Measurements from ENCODE around the gene MMP23B.

Gene MMP23B

DNA sequence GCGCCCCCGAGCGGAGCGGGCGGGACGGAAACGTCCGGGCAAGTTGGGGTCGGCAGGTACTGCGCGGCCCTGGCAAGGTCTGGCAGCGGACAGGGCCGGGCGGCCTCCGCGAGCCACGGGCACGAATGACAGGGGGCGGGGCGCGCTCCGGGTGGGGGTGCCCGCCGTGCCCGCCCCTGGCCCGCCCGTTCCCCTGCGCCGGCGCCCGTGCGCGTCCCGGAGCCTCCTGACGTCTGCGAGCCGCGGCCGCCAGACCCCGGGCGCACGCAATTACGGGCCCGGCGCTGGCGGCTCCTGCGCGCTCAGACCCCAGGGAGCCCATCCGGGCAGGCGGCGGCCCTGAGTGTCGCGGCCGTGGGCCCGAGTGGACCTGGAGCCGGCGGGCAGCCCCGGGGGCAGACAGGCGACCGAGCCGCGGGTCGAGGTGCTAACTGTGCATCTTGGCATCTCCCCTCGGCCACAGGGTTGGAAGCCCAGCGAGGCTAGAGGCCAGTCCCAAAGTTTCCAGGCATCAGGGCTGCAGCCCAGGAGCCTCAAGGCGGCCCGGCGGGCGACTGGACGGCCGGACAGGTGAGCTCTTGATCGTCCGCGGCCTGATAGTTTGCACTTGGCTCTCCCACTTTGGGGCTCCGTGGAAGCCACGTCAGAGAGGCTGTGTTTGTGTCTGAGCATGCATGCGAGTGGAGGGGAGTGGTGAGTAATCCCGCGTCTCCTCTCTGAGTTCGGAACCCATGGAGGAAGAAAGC lies 15.8 kb upstream of the MMP23B start:
- TF ChIP-seq POLR2A (IDR thresholded peaks at IDR 0.05; ENCODE audit: low read depth, low read length) (no peak), POLR2AphosphoS5 (IDR thresholded peaks at IDR 0.05; ENCODE audit: low read depth, low read length) (no peak), TAF1 (IDR thresholded peaks at IDR 0.05; ENCODE audit: borderline replicate concordance, low read depth, low read length) (no peak)
- FAIRE-seq, result no peak
- no peak for DNase-seq (ENCODE audit: insufficient read length)

DNA sequence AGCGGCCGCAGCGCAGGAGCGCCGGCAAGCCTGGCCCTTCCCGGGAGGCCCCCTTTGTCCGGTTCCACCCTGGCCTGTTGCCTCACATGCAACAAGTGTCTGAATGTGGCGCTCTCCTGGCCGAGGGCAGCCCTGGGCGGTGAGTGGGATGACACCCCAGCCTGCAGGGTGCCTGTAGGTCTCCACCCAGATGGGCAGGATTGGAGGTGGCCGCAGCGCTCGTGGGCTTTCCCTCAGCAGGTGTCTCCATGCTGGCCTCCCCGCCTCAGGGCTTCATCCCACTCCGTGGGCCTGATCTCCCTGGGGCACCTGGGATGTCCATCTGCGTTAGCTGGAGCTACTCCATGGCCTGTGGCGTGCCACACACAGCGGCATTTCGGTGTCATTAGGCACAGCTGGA lies 15.1 kb upstream of the MMP23B start:
- no peak for DNase-seq (ENCODE audit: insufficient read length)
- no peak for FAIRE-seq

DNA sequence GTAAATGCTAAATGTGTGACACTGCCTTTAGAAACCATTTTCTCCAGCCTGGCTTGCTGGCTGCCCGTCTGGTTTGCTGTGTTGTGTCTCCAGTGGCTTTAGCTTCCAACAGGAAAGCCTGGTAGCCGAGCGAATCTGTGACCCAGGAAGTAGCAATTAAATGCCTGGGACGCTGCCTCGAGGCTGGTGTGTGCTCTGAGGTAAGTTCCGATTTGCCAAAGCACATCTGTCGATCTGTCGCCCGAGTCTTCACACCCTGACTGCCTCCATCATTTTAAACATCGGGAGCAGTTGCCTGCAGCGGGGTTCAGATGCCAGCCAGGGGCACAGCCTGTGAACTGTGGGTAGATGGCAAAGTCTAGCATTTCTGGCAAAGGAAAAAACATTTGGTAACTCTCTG lies 14.5 kb upstream of the MMP23B start:
- FAIRE-seq (no peak), DNase-seq (ENCODE audit: insufficient read length) (no peak)
- no peak for TF ChIP-seq POLR2AphosphoS5 (IDR thresholded peaks at IDR 0.05; ENCODE audit: low read depth, low read length)
- TF ChIP-seq POLR2A (IDR thresholded peaks at IDR 0.05; ENCODE audit: low read depth, low read length), result no peak
- TF ChIP-seq TAF1 (IDR thresholded peaks at IDR 0.05; ENCODE audit: borderline replicate concordance, low read depth, low read length), result no peak

More for the DNA sequence above, 15.1 kb upstream of the MMP23B start:
- TF ChIP-seq POLR2AphosphoS5 (IDR thresholded peaks at IDR 0.05; ENCODE audit: low read depth, low read length) (no peak), POLR2A (IDR thresholded peaks at IDR 0.05; ENCODE audit: low read depth, low read length) (no peak), TAF1 (IDR thresholded peaks at IDR 0.05; ENCODE audit: borderline replicate concordance, low read depth, low read length) (no peak)

DNA sequence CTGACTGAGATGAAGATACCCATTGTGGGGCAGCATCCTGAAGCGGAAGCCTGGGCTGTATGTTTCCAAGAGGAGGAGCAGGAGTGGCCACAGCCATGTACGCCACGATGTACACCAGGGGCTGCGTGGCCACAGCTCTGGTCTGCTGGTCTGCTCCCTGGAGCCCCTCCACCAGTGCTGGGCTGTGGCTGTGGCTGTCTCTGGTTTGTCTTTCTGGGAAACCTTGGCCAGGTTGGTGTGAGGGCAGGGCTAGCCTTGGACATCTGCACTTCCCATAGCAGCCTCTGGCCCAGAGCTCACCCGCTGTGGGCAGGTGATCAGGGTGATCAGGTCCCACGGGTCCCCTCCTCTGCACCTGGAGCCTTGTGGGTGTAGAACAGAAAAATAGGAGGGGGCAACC lies 14.0 kb upstream of the MMP23B start:
- FAIRE-seq, result no peak
- no peak for DNase-seq (ENCODE audit: insufficient read length)
- TF ChIP-seq POLR2A (IDR thresholded peaks at IDR 0.05; ENCODE audit: low read depth, low read length) (no peak), TAF1 (IDR thresholded peaks at IDR 0.05; ENCODE audit: borderline replicate concordance, low read depth, low read length) (no peak), POLR2AphosphoS5 (IDR thresholded peaks at IDR 0.05; ENCODE audit: low read depth, low read length) (no peak)

DNA sequence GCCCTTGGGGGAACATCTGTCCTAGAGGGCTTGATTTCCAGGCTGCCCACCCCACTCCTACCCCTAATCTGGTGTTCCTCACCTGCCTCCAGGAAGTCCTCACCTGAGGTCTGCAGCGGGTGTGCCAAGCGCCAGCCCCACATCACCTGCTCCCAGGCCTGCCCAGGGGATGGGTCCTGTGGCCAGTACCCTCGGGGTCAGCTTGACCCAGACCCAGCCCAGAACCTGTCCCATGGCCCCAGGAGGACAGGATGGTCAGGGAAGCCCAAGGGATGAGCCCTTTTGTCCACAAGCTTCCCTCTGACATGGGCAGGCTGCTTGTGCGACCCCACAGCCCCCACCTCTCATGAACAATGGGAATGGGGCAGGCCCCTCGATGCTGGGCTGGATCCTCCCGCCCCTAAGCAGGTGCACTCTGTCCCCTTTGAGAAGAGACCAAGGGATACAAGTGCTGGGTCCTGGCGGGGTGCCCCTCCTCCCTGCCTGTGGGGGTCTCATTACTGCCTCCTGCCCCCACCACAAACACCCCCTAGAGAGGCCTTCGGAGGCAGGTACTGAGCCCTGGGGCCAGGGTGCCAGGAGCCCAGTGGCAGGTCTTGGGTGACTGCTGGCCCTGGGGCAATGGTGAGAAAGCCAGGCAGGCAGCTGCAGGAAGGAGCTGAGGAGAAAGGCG lies 13.4 kb upstream of the MMP23B start:
- TF ChIP-seq POLR2A (IDR thresholded peaks at IDR 0.05; ENCODE audit: low read depth, low read length), result no peak
- no peak for TF ChIP-seq POLR2AphosphoS5 (IDR thresholded peaks at IDR 0.05; ENCODE audit: low read depth, low read length)
- no peak for TF ChIP-seq TAF1 (IDR thresholded peaks at IDR 0.05; ENCODE audit: borderline replicate concordance, low read depth, low read length)
- DNase-seq (ENCODE audit: insufficient read length), result no peak
- no peak for FAIRE-seq

DNA sequence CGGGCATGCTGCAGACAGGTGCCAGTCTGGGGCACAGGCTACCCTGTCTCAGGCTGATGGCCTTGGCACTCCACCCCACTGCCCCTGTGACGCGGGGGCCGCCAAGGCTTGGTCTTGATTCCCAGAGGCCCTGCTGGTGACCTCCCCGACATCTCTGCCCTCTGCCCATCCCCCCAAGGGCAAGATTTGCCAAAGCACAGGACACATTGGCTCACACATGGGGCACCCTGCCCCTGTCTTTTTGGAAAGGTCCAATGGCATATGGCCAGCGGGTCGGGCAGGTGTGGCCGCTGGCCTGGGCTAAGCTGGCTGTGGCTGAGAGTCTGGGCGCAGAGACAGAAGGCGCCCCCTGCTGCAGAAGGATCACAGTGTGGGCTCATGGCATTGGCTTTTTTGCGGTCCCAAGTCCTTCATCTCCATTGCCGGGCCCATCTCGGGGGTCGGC lies 12.0 kb upstream of the MMP23B start:
- no peak for DNase-seq (ENCODE audit: insufficient read length)
- TF ChIP-seq POLR2AphosphoS5 (IDR thresholded peaks at IDR 0.05; ENCODE audit: low read depth, low read length), result no peak
- TF ChIP-seq TAF1 (IDR thresholded peaks at IDR 0.05; ENCODE audit: borderline replicate concordance, low read depth, low read length), result no peak
- TF ChIP-seq POLR2A (IDR thresholded peaks at IDR 0.05; ENCODE audit: low read depth, low read length), result no peak
- FAIRE-seq, result no peak

DNA sequence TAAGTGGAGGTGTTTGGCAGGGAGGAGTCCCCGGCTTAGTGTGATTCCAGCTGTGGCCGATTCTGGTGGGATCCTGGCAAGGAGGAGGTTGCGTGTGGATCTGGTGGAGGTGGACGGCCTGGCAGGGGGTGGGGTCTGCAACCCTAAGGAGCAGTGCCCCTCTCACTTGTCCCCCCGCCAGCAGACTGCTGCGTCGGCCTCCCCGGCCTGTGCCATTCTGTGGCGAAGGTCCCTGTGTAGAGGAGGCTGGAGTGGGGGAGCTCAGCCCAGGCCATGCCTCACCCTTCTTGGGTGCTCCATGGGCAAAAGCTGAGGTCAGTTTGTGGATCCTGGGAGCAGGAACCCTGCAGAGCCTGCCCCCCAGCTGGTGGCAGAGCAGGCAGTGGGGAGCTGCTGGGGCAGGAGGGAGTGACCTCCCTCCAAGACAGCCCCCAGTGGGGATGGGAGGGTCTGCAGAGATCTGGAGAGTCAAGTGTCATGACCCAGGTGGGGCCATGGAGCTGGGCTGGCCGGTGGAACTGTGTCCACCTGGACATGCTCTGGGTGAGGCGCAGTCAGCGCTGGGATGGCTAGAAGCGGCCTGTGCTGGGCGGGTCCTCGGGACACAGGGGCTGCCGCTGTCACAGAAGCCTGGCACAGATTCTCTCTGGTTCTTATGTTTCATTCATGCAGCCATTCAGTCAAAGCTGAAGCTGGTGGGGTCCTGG lies 11.4 kb upstream of the MMP23B start:
- DNase-seq (ENCODE audit: insufficient read length) (no peak), FAIRE-seq (no peak)
- TF ChIP-seq POLR2AphosphoS5 (IDR thresholded peaks at IDR 0.05; ENCODE audit: low read depth, low read length) (no peak), POLR2A (IDR thresholded peaks at IDR 0.05; ENCODE audit: low read depth, low read length) (no peak), TAF1 (IDR thresholded peaks at IDR 0.05; ENCODE audit: borderline replicate concordance, low read depth, low read length) (no peak)

DNA sequence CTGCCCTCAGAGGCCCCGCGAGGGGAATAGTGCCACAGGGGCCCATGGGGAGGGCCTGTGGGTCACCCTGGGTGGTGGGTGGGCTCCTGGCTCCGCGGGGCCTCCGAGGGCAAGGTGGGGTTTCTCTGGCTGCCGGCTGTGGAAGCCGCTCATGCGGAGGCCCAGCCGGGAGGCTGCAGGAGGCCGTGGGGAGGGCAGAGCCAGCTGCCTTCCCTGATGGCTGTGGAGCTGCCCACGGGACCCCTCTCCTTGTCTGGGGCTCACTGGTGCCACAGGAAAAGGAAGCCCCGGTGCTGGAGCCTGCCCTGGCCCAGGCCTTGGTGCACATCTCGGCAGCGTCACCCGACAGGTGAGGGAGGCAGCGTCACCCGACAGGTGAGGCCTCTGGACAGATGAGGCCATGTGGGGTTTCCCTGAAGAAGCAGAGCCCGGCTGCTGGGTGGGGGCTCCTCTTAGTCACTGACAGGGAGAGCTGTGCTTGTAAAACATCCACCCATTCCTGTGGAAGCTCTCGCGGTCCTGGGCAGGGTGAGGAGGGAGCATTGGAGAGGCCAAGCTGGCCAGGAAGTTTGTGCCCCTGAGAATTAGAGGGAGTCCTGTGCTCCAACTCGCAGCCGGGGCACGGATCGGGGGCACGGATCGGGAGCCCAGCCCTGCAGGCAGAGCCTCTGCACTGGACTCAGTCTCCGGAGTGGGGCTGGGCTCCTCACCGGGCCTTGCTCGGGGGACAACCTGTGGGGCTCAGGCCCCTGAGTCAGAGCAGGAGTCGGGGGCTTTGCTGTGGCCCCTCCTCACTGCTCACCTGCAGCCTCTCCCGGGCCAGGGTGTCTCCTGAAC lies 10.6 kb upstream of the MMP23B start:
- DNase-seq (ENCODE audit: insufficient read length) (no peak), FAIRE-seq (no peak)
- TF ChIP-seq POLR2A (IDR thresholded peaks at IDR 0.05; ENCODE audit: low read depth, low read length) (no peak), POLR2AphosphoS5 (IDR thresholded peaks at IDR 0.05; ENCODE audit: low read depth, low read length) (no peak), TAF1 (IDR thresholded peaks at IDR 0.05; ENCODE audit: borderline replicate concordance, low read depth, low read length) (no peak)

DNA sequence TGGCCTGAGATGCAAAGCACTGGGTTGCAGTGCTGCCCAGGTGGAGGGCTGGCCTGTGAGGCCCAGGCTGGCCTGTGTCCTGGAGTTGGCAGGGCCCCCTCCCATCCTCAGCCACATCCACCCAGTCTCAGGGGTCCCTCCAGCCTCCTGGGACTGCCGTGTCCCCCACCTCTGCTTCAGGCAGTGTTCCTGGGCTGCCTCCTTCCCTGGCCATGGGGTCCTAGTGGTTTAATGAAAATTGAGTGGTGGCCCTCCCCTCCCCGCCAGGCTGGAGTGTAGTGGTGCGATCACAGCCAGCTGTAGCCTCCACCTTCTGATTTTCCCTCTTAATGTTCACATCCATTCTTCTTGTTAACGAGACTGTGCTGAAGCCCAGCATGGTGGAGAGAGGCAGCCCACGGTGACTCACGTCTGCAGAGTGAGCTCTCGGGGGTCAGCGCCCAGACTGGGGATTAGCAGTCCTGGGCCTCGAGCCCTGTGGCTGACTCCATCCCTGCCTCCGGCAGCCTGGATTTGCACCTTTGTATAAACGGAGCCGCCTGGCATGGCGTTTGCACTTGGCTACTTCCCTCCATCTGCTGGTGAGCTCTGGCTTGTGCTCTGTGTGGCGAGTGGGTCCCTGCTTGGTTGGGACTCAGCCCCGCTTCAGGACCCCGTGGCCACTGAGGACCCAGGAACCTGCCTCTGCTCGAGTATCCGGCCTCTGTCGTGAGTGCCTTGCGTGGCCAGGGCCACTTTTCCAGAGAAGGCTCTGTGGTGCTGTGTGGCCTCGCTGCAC lies 9.8 kb upstream of the MMP23B start:
- TF ChIP-seq POLR2A (IDR thresholded peaks at IDR 0.05; ENCODE audit: low read depth, low read length) (no peak), TAF1 (IDR thresholded peaks at IDR 0.05; ENCODE audit: borderline replicate concordance, low read depth, low read length) (no peak), POLR2AphosphoS5 (IDR thresholded peaks at IDR 0.05; ENCODE audit: low read depth, low read length) (no peak)
- DNase-seq (ENCODE audit: insufficient read length), result no peak
- no peak for FAIRE-seq

DNA sequence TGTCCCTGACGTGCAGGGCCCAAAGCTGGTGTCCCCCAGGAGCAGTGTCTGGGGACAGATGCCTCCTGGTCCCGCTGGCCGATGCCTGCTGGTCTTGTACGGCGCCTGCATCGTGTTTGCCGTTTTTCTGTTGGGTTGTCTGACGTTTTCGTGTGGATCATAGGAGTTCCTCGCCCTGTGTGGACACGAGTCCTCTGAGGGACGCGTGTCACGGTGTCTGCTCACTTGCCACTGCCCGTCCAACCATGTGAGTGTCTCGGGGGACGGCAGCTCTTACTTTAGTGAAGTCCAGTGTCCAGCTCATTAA lies 9.2 kb upstream of the MMP23B start:
- TF ChIP-seq POLR2A (IDR thresholded peaks at IDR 0.05; ENCODE audit: low read depth, low read length) (no peak), TAF1 (IDR thresholded peaks at IDR 0.05; ENCODE audit: borderline replicate concordance, low read depth, low read length) (no peak), POLR2AphosphoS5 (IDR thresholded peaks at IDR 0.05; ENCODE audit: low read depth, low read length) (no peak)
- no peak for DNase-seq (ENCODE audit: insufficient read length)
- FAIRE-seq, result no peak
